Suprapubic skin (tissue), 4 donors: Measurements from ENCODE around the gene TMEM50B.

Source experiments
- CTCF ChIP-seq, 2 donors: fragments of 200-600 bp in 1 of 2; fragments of 450-650 bp in 1 of 2; sonication (generic) in 1 of 2; IDR thresholded peaks; one replicate each; pipeline ENCODE4 v1.5.1; 2016 to 2019; ENCODE audit warnings: antibody characterized with exemption in 2 of 2, mild to moderate bottlenecking in 1 of 2, moderate library complexity in 1 of 2
- EP300 ChIP-seq: sonication (generic); formaldehyde crosslinking; IDR thresholded peaks from one replicate; pipeline ENCODE4 v1.6.1; 2017; ENCODE audit warnings: antibody characterized with exemption
- POLR2AphosphoS5 ChIP-seq, 3 donors: sonication (generic); formaldehyde crosslinking; IDR thresholded peaks; one replicate each; pipeline ENCODE4 v1.6.1; 2017; ENCODE audit warnings: antibody characterized with exemption in 3 of 3

GRCh38 chr21:33418691-33419090 lies 61.1 kb downstream of the TMEM50B start:
- TF ChIP-seq POLR2AphosphoS5 (IDR thresholded peaks at IDR 0.05) (no peak), CTCF (IDR thresholded peaks at IDR 0.05) (no peak), EP300 (no peak)
